HG03439 (cell line): ENCODE results near the gene PLEKHA1.

Experiments
- ATAC-seq: cut with Tn5 transposase; IDR thresholded peaks from one replicate; pipeline ENCODE4 v1.9.1; 2021; ENCODE audit warnings: mild to moderate bottlenecking, moderate library complexity; ENCODE audit not compliant: unreplicated experiment

The PLEKHA1 gene

DNA sequence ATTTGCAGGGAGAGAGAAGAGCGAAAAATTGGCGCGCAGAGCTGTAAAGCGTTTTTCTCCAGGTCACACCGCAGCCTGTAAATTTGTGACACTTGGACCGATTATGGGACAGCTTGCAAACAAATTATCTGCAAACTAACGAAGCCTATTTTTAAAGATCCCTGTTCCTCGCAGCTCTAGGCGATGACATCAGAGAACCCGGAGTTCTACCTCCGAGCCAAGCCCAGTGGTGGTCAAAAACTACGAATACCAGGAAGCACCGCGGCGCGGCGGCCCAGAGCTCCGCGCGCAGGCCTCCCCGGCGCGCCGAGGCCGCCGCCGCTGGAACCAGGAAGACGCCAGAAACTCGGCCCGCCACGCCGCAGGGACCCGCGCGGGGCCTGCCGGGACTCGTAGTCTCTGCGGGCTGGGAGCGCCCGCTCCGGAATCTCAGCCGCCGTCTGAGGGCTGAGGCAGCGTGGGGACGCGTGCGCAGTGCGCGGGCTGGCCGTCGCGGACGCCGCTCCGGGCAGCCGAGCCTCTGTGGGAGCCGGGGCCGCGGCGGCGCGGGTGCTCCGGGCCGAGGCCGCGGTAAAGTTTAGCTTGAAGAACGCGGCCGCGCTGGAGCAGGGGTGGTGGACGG is at the start of gene PLEKHA1:
Gene PLEKHA1, plus strand, starts transcription at position 472 of the 622 bp plus-strand sequence. CDS start 18,493 bp downstream, outside the sequence.
- ATAC-seq = peak; percentile 82

DNA sequence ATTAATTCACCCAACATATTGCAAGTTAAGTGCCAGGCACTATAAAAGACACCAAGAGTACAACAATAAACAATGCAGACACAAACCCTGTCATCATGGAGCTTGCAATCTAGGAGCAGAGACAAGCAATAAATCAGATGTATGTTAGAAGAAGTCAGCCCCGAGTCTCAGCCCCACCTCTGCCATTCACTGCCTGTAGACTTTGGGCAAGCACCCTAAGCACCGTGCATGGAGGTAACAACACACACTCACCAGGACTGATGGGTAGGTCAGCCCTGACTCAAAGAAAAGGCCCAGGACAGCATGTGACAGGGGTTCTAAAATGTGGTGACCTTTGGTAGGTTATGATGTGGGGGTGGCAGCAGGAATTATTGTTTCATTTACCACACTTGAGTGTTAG is 49.3 kb upstream of the PLEKHA1 start:
- ATAC-seq = no peak

DNA sequence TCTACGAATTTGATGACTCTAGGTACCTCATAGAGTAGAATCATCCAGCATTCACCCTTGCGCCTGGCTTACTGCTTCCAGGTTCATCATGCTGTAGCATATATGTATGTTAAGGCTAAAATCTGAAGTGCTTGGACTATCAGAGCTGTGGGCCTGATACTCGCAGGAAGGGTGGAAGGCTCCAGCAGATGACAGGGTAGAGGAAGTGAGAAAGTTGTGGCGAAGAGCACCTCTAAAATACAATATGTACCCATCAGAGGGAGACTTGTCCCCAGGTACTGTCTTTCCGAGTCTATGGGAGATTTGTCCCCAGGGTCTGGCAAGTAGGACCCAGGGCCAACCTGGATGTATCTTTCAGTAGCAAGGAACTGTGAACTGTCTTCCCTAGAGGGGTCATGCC is 48.1 kb upstream of the PLEKHA1 start:
- ATAC-seq = no peak

- ATAC-seq = no peak
These were observed 47.7 kb upstream of the PLEKHA1 start for GRCh38 chr10:122326806-122327205.

DNA sequence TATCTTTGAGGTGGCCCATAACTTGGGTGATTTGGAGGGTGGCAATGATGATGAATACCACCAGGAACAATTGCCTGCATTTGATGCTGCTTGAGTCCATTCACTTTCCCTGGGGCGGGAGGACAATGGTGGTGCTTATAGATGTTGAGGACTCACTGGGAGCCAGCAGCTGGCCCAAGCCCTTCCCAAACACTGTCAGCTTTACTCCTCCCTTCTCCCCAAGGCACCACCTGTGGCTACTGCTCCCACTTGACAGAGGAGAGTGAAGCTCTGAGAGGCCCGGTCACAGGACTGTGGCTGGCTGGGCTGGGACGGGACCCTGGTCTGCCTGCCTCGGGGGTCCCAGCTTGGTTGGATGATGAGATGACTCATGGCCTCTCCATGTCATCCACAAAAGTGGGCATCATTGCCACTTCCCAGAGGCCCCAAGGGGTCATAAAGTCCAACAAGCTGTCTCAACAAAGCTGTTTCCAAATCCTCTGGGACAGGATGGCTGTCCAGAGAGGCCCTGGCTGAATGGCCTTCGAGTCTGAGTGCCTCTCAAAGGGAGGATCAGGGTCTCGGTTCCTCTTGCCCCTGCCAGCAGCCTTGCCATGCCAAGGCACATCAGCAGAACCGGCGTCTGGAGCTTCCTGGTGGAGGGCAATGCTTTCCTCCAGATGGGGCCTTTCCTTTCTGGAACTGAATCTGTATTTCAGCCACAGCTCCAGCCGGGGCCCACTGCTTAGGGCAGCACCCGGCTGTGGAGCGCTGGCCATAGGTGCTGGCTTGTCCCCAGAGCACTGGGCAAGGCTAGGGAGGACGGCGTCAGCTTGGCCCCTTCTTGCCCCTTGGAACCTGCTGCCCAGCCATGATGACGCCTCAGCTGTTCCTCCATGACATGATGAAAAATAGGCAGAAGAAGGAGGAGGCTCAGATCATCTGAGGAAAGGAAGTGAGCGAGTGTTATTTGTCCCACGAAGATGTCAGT is 47.0 kb upstream of the PLEKHA1 start:
- ATAC-seq = no peak

- no peak for ATAC-seq
These were observed 45.8 kb upstream of the PLEKHA1 start for GRCh38 chr10:122328676-122329075.

DNA sequence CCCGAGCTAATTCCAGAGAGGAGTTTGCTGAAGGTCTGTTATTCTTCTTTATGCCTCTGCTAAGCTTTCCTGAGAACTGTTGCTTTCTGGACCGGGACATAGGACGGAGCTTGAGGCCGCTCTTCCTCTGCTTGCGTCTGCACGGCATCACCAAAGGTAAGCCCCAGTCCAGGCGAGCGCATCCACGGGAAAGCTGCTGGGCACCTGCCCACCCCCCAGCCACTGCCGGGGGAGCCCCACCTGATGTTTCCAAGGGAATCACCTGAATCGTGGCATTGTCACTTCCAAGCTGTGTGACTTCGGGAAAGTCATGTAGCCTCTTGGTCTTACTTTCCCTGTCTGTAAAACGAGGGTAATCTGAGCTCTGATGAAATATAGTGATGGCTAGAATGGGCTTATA is 45.1 kb upstream of the PLEKHA1 start:
- ATAC-seq = no peak

DNA sequence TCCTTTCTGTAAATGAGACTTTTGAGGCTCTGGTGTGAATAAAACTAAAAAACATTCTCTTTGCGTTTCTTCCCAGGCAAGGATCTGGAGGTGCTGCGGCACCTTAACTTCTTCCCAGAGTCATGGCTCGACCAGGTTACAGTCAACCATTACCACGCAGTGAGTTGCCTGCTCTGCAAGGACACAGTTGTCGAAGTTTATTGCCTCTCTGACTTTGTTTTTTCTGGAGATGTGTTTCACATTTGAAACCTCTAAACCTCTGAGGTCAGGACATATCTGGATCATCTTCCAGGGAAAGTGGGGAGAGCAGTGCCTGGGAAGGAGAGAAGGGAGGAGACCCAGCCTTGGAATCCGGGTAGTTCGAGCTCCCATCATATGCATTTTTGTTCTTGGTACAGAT is 43.4 kb upstream of the PLEKHA1 start:
- no peak for ATAC-seq

DNA sequence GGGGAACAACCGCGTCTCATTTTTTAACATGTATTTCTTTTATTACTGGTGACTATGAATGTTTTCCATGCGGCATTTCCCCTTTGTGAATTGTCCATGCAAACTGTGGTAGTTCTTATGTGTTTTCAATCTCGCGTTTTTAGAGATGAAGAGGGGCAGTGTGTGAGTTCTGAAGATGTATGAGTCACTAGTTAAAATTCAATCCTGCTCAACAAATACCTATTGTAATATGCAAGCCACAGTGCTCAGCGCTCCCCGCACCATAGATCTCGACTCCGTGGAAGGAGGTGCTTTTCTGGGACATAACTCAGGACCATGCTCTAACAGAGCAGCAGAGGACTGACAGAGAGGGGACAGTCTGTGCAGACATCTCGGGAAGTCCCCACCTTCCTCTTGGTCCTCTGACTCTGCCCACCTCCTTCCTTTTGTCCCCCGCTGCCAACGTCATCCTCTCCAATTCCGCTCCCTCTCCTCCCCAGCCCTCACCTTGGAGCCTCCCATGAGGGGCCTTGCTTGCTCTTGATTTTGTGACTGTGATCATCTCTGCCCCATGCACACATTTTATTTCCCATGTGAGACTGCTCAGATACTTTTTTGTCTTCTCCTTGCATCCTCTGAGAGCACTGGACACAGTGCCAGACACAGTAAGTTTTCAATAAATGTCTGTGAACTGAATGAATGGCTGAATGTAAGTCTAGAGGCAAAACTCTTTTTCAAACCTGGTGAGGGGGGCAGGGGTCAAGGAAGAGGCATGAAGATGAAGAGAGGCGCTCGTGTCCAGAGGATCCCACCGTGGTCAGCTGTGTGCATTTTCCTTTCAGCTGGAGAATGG is 42.7 kb upstream of the PLEKHA1 start:
- no peak for ATAC-seq

DNA sequence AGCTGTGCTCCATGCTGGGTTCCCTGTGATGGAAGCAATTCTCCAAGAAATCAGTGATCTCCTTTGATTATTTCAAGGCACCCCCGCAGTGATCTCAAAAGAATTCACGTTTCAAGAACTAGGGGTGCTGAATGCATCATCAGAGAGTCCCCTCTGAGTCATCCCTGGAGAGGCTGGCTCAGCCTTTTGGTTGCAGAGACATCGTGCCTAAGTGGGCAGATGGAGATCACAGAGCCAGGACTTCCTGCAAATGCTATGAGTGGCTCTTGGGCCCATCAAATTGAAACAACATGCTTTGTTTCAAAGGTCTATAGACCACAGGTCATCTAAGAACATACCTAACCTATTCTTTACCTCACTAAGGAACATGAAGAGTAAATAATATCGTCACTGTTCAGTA is 41.5 kb upstream of the PLEKHA1 start:
- no peak for ATAC-seq

DNA sequence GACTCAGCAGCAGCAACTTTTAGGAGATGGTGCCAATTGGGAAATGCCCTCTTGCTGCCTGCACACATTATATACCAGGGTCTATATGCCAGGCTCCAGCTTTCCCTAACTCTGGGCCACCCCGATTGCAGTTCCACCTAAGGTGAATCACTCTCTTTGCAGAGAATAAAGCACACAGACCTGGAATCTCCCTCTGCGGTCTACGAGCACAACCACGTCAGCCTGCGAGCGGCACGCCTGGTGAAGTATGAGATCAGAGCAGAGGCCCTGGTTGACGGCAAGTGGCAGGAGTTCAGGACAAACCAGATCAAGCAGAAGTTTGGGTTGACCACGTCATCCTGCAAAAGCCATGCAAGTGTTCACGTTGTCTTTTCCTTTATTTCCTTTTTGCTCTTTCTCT is 38.2 kb upstream of the PLEKHA1 start:
- ATAC-seq = no peak

- ATAC-seq = no peak
These were observed 37.5 kb upstream of the PLEKHA1 start for GRCh38 chr10:122336961-122337360.

DNA sequence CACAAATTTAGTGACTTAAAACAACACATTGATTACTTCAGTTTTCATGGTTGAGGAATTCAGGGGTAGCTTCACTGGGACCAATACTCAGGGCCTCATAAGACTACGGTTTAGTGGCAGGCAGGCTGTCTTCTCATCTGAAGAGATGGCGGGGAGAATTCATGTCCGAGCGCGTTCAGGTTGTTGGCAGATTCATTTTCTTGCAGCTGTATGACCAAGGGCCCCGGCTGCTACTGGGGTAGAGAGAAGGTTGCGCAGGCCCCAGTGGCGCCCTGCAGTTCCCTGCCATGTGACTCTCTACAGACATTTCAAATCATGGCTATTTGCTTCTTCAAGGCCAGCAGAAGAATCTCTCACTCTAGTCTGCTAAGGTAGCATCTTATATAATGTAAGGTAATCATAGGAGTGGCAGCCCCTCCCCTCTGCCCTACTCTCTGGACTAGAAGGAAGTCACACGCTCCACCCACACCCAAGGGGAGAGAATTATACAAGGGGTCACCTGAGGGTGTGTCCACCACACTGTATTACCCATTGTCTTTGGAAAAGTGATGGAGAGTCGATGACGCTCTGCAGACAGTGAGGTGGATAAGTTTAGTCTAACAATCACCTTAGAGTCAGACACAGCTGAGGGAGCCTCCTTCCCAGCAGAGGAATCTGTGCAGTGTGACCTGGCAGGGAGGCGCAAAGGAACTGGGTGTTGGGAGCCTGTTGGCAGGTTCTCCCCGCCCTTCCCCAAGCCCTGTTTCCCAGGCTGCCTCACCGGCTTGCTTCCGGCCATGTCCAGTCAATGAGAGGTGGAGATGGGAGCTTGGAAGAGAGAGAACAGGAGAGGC is 35.7 kb upstream of the PLEKHA1 start:
- no peak for ATAC-seq

- no peak for ATAC-seq
These were observed 33.2 kb upstream of the PLEKHA1 start for GRCh38 chr10:122341141-122341810.

DNA sequence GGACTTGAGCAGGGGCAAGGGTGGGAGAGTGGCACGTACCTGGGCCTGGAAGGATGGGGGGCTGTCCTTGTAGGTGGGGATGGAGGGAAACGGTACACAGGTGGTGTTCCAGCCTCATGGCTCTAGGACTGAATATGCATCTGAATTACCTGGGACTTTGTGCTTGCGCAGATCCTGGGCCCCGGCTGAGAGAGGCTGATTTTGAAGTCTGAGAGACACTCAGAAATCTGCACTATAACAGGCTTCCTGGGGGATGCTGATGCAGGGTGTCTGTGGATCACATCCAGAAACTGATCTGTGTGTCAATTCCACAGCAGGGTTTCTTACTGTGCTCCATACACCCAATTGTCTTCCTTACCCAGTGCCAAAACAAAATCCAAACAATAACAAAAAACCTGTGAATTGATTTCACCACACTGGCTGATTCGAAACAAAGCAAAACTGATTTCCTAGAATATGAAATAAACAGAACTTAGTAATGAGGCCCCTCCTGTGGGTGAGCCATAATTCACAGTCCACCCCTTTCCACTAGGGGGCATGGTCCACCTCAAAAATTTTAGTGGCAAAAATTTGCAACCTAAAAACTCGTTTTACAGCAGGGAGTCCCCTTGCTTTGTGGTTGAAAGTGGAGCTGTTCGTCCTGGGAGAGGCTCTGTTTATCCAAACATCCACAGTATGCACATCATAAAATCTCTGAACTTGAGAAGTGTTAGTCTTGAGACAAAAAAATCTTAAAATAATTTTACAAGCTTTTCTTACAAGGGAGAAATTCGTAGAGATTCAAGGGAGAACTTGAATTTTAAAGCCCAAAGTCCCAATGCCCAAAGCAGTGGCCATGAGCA is 32.0 kb upstream of the PLEKHA1 start:
- no peak for ATAC-seq

GRCh38 chr10:122343135-122343800 is 31.2 kb upstream of the PLEKHA1 start:
- ATAC-seq = no peak

GRCh38 chr10:122343936-122344335 is 30.6 kb upstream of the PLEKHA1 start:
- ATAC-seq = no peak

DNA sequence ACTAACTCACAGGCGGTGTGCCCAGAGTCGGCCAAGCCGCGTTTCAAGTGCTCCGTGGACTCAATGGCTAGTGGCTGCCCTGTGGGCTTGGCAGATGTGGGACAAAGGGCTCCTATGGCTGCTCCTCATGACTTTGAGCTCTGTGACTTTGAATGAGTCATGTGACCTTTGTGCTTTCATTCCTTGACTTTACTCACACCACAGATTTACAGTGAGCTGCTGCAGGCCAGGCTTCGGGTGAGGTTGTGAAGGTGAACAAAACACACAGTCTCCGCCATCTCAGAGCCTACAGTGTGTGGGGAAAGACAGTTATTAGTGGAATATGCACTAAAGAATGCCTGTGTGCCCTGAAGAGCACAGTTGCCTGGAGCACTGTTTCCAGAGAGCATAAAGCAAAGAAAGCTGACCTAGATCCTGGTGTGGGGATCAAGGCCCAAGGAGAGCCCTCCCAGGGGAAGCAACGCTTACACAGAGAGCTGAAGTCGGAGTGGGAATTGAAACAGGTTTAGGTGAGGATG is 29.7 kb upstream of the PLEKHA1 start:
- ATAC-seq = no peak
